ENCODE measurements around the gene GRID1.

Gene GRID1

GRCh38 chr10:86286236-86287109 is 80.1 kb downstream of the GRID1 start:
- H2BK120ac ChIP-seq (ENCODE audit: low read depth, low read length) = no peak overlapping the region
- H3K4ac ChIP-seq (ENCODE audit: low read depth in 1 of 2, low read length in 2 of 2) = no peak overlapping the region
- no peak overlapping the region for H4K91ac ChIP-seq (ENCODE audit: low read length)
- no peaks in the 10 kb centered on the region for H3K36me3 ChIP-seq (ENCODE audit: control insufficient read depth in 1 of 2, insufficient read depth in 2 of 2, low read depth in 1 of 2, low read length in 2 of 2)
- H3K9ac ChIP-seq (ENCODE audit: low read length) = no peak overlapping the region
- H2BK5ac ChIP-seq (ENCODE audit: low read depth, low read length, poor library complexity, severe bottlenecking) = no peak overlapping the region
- H3K14ac ChIP-seq (ENCODE audit: low read length in 2 of 2) = no peak overlapping the region
- no peak overlapping the region for H3K18ac ChIP-seq (ENCODE audit: low read depth in 1 of 2, low read length in 2 of 2)
- no peak overlapping the region for H2BK15ac ChIP-seq (ENCODE audit: low read depth, poor library complexity, severe bottlenecking)
- H3K27me3 ChIP-seq (ENCODE audit: control insufficient read depth in 1 of 2, insufficient read depth in 1 of 2, low read length in 2 of 2) = no peaks in the 10 kb centered on the region
- no peak for DNase-seq
- no peaks in the 10 kb centered on the region for H3K4me1 ChIP-seq (ENCODE audit: control insufficient read depth, insufficient read depth, low read depth, low read length)
- H3K4me2 ChIP-seq (ENCODE audit: low read length, poor library complexity, severe bottlenecking) = no peak overlapping the region
- no peak overlapping the region for H4K8ac ChIP-seq (ENCODE audit: low read length)
- WGBS = 73% methylated on average over 18 of the region's 18 CpGs
- H2AFZ ChIP-seq (ENCODE audit: low read depth, low read length) = no peak overlapping the region
- H3K4me3 ChIP-seq (ENCODE audit: insufficient read depth in 1 of 2, low read depth in 1 of 2, low read length in 2 of 2) = no peak overlapping the region
- H2BK12ac ChIP-seq (ENCODE audit: low read length in 2 of 2) = no peak overlapping the region
- H3K23ac ChIP-seq (ENCODE audit: low read length in 2 of 2) = no peak overlapping the region
- no peak overlapping the region for H2AK5ac ChIP-seq (ENCODE audit: low read length, severe bottlenecking)
- H3K79me1 ChIP-seq (replicated peaks; ENCODE audit: low read length, poor library complexity, severe bottlenecking) = no peaks in the 10 kb centered on the region
- no peak overlapping the region for H3K27ac ChIP-seq (ENCODE audit: low read length, poor library complexity, severe bottlenecking)
- no peaks in the 10 kb centered on the region for H3K9me3 ChIP-seq (ENCODE audit: control insufficient read depth, low read length)

- Histone ChIP-seq H3K18ac (ENCODE audit: low read depth in 1 of 2, low read length in 2 of 2) (no peak overlapping the region), H2BK12ac (ENCODE audit: low read length in 2 of 2) (no peak overlapping the region)
- 83% methylated on average over 9 of the region's 10 CpGs for WGBS
Measured at GRCh38 chr10:86285136-86285790, 81.3 kb downstream of the GRID1 start.

DNA sequence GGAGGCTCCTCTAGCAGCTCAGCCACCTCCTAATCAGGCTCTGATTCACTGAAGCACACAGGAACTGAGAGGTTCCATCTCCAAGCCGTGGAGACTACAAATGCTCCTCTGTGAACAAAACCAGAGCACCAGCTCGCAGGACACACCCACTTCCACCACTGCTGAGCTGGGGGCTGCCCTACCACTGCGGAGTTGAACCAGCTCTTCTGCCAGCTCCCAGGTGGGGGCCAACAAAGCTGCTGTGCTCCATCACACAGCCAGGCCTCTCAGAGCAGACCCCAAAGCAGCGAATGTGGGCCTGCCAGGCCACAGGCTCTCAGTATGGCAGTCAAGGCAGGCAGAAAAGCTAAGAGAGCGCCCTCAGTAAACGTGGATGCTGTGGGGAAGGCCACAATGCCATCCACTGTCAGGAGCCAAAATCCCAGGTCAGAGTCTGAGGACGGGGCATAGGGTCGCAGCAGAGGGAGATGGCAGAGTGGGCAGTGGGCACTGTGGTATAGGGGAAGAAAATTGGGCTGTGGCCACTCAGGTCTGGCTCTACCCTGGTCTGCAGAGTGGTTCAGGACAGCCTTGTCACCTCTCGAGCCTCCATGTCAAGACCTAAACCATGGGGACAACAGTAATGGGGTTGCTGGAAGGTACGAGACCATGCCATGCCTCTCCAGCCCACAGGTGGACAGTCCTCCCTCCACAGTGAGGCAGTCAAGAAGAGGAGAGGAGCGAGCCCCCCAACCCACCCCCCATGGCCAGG is 82.1 kb downstream of the GRID1 start:
- Histone ChIP-seq H4K8ac (ENCODE audit: low read length) (no peak overlapping the region), H2AK5ac (ENCODE audit: low read length, severe bottlenecking) (no peak overlapping the region), H3K27ac (ENCODE audit: low read length, poor library complexity, severe bottlenecking) (no peak overlapping the region), H3K23ac (ENCODE audit: low read length in 2 of 2) (no peak overlapping the region), H2BK15ac (ENCODE audit: low read depth, poor library complexity, severe bottlenecking) (no peak overlapping the region), H3K4me3 (ENCODE audit: insufficient read depth in 1 of 2, low read depth in 1 of 2, low read length in 2 of 2) (no peak overlapping the region), H3K9ac (ENCODE audit: low read length) (no peak overlapping the region), H4K91ac (ENCODE audit: low read length) (no peak overlapping the region), H3K36me3 (ENCODE audit: control insufficient read depth in 1 of 2, insufficient read depth in 2 of 2, low read depth in 1 of 2, low read length in 2 of 2) (no peaks in the 10 kb centered on the region), H3K79me1 (replicated peaks; ENCODE audit: low read length, poor library complexity, severe bottlenecking) (no peaks in the 10 kb centered on the region), H3K27me3 (ENCODE audit: control insufficient read depth in 1 of 2, insufficient read depth in 1 of 2, low read length in 2 of 2) (no peaks in the 10 kb centered on the region), H2AFZ (ENCODE audit: low read depth, low read length) (no peak overlapping the region), H3K14ac (ENCODE audit: low read length in 2 of 2) (no peak overlapping the region), H2BK120ac (ENCODE audit: low read depth, low read length) (no peak overlapping the region), H3K4me2 (ENCODE audit: low read length, poor library complexity, severe bottlenecking) (no peak overlapping the region), H3K18ac (ENCODE audit: low read depth in 1 of 2, low read length in 2 of 2) (no peak overlapping the region), H3K4me1 (ENCODE audit: control insufficient read depth, insufficient read depth, low read depth, low read length) (no peaks in the 10 kb centered on the region), H3K9me3 (ENCODE audit: control insufficient read depth, low read length) (peaks cover 3% of the 10 kb centered on the region), H3K4ac (ENCODE audit: low read depth in 1 of 2, low read length in 2 of 2) (no peak overlapping the region), H2BK12ac (ENCODE audit: low read length in 2 of 2) (no peak overlapping the region), H2BK5ac (ENCODE audit: low read depth, low read length, poor library complexity, severe bottlenecking) (no peak overlapping the region)
- 53% methylated on average over 10 of the region's 11 CpGs for WGBS
- DNase-seq = no peak

More at GRCh38 chr10:86285136-86285790, 81.3 kb downstream of the GRID1 start:
- H3K36me3 ChIP-seq (ENCODE audit: control insufficient read depth in 1 of 2, insufficient read depth in 2 of 2, low read depth in 1 of 2, low read length in 2 of 2) = no peaks in the 10 kb centered on the region
- H4K91ac ChIP-seq (ENCODE audit: low read length) = no peak overlapping the region
- H3K9ac ChIP-seq (ENCODE audit: low read length) = no peak overlapping the region
- no peak overlapping the region for H2BK120ac ChIP-seq (ENCODE audit: low read depth, low read length)
- no peaks in the 10 kb centered on the region for H3K9me3 ChIP-seq (ENCODE audit: control insufficient read depth, low read length)
- no peak overlapping the region for H2BK5ac ChIP-seq (ENCODE audit: low read depth, low read length, poor library complexity, severe bottlenecking)
- no peaks in the 10 kb centered on the region for H3K79me1 ChIP-seq (replicated peaks; ENCODE audit: low read length, poor library complexity, severe bottlenecking)
- H3K23ac ChIP-seq (ENCODE audit: low read length in 2 of 2) = no peak overlapping the region
- H3K27me3 ChIP-seq (ENCODE audit: control insufficient read depth in 1 of 2, insufficient read depth in 1 of 2, low read length in 2 of 2) = no peaks in the 10 kb centered on the region
- no peak overlapping the region for H3K4ac ChIP-seq (ENCODE audit: low read depth in 1 of 2, low read length in 2 of 2)
- no peak overlapping the region for H4K8ac ChIP-seq (ENCODE audit: low read length)
- no peak overlapping the region for H3K27ac ChIP-seq (ENCODE audit: low read length, poor library complexity, severe bottlenecking)
- no peak overlapping the region for H2AFZ ChIP-seq (ENCODE audit: low read depth, low read length)
- no peak overlapping the region for H3K4me3 ChIP-seq (ENCODE audit: insufficient read depth in 1 of 2, low read depth in 1 of 2, low read length in 2 of 2)
- H3K4me1 ChIP-seq (ENCODE audit: control insufficient read depth, insufficient read depth, low read depth, low read length) = no peaks in the 10 kb centered on the region
- no peak overlapping the region for H3K14ac ChIP-seq (ENCODE audit: low read length in 2 of 2)
- no peak overlapping the region for H2AK5ac ChIP-seq (ENCODE audit: low read length, severe bottlenecking)
- no peak overlapping the region for H3K4me2 ChIP-seq (ENCODE audit: low read length, poor library complexity, severe bottlenecking)
- H2BK15ac ChIP-seq (ENCODE audit: low read depth, poor library complexity, severe bottlenecking) = no peak overlapping the region
- no peak for DNase-seq

Data from mesenchymal stem cell (in vitro differentiated cells and primary cell).